NCI-H128 (cell line): ENCODE results near the gene TTC21A.

ENCODE experiments used
- DNase-seq: peaks from one replicate; lab custom pipeline; 2025; ENCODE audit not compliant: unreplicated experiment; lab: John Stamatoyannopoulos, UW

The TTC21A gene

DNA sequence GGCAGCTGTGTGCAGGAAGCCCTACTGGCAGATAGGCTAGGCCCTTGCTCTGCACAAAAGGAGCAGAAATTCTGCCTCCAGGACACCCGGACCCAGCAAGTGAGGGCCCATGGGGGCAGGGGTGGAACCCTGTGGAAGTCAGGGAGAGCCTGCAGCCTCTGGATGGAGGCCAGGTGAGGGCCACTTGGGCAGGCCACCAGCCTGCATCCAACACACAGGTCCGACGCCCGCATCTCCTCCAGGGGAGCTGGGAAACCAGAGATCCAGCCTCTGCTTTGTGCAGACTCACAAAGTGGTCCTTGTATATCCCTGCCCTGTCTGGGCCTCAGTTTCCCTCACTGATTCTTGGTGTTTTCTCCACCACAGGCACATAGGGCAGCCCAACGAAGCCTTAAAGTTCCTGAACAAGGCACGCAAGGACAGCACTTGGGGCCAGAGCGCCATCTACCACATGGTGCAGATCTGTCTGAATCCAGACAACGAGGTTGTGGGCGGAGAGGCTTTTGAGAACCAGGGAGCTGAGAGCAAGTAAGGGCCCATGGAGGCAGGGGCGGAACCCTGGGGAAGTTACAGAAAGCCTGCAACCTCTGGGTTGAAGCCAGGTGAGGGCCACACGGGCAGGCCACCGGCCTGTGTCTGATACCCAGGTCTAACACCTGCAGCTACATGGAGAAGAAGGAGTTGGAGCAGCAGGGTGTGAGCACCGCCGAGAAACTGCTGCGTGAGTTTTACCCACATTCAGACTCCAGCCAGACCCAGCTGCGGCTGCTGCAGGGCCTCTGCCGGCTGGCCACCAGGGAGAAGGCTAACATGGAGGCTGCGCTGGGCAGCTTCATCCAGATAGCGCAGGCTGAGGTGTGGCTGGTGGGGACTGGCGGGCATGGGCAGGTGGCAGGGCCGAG, 29.3 kb downstream of the TTC21A start:
- no peak for DNase-seq

GRCh38 chr3:39137435-39137936, 30.0 kb downstream of the TTC21A start:
- DNase-seq: no peak

GRCh38 chr3:39137991-39138803, 30.7 kb downstream of the TTC21A start:
- no peak for DNase-seq

DNA sequence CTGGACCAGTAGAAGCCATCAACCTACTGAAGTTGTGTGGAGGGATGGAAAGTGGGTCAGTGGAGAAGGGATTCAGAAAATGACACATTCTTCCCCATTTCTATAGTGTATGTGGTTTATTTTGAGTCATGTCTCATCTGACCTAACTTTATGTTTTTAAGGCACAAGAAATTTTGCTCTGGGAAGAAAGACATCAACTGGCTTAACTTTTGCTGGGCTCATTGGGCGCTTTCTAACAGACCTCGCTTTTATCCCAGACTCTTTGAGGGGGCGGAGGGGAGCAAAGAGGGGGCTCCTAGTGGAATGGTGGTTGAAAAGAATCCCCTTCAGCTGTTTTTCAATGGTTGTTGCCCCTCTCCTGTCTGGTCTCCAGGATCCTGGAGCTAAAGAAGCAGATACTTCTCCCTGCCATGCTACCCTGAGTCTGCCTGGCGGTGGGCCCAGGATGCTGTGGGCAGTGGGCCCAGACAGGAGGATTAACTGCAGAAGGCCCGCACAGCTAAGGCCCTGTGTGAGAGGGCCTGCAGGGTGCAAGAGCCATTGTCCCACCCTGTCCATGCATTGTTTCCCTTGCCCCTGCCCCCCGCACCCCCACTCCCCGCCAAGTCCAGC, 31.4 kb downstream of the TTC21A start:
- no peak for DNase-seq

GRCh38 chr3:39139442-39139841, 32.0 kb downstream of the TTC21A start:
- DNase-seq: no peak

DNA sequence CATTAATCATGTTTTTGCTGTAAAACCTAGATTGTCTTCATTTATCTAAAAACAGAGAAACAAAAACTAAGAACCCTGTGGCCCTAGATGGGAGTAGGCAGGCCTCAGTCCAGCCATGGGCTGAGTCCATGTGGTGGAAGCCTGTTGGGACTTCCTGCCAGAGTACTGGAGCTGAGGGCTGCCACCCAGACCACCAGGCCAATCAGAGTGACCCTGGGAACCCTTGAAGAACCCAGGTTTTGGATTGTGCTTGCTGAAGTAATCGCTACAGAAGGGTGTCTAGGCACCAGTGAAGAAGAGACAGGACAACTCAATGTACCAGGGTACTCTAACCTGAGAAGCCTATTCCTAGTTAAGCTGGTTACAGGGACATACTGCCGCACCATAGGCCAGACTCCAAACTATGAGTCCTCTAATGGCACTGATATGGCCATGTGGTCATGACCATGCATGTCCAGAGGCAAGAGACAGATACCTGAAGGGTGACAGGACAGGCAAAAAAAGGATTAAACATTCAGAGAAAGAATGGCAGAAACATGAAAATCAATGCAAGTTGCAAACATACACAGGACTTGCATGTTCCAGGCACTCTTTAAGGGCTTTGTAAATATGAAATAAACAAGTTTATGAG, 33.0 kb downstream of the TTC21A start:
- no peak for DNase-seq

- DNase-seq: no peak
Measured at GRCh38 chr3:39141171-39141995, 33.9 kb downstream of the TTC21A start.

DNA sequence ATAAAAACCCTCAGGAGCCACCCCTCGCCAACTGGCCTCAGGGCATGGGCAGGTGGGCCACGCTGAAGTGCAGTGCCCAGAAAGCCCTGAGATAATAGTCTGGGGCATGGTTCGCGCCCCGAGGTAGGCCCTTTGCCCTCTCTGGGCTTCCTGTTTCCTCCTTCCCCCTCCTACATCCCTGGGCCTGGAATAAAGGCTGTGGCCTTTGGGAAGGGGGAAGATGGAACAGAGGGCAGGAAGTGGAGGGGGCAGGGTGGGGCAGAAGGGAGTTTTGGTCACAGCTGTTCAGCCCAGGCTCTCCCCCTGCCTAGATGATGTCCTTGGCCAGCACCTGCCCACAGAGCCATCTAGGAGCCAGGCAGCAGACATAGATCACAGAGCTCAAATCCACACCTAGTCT, 34.6 kb downstream of the TTC21A start:
- DNase-seq: no peak

- DNase-seq: no peak
Measured at GRCh38 chr3:39143051-39143885, 35.8 kb downstream of the TTC21A start.

DNA sequence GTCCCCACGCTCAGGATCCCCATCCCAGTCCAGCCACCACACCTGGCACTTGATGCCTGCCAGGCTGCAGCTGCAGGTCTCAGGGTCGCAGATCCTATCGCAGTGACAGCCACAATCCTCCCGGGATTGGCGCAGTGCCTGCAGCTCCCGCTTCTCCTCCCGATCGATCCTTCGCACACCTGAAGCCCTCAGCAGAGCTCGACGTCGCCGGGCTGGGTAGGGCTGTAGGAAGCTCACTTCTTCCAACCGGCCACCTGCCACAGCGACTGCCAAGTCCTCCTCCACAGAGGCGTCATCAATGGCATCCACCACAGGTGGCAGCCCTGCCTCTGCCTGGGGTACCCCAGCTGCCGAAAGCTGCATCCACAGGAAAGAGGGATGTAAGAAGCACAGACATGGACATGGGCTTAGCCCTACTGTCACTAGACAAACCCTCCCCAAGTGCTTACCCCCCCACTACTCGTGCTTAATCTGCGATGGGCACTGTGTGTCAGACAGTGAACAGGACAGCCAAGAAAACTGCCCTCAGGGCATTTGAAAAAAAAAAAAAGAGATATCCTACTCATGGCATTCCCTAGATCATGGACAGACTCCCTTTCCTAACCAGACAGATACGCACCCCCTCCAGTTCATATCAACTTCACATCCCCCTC, 36.7 kb downstream of the TTC21A start:
- DNase-seq: no peak

- no peak for DNase-seq
Measured at GRCh38 chr3:39144748-39145380, 37.4 kb downstream of the TTC21A start.

- DNase-seq: no peak
Measured at GRCh38 chr3:39146083-39146501, 38.6 kb downstream of the TTC21A start.

DNA sequence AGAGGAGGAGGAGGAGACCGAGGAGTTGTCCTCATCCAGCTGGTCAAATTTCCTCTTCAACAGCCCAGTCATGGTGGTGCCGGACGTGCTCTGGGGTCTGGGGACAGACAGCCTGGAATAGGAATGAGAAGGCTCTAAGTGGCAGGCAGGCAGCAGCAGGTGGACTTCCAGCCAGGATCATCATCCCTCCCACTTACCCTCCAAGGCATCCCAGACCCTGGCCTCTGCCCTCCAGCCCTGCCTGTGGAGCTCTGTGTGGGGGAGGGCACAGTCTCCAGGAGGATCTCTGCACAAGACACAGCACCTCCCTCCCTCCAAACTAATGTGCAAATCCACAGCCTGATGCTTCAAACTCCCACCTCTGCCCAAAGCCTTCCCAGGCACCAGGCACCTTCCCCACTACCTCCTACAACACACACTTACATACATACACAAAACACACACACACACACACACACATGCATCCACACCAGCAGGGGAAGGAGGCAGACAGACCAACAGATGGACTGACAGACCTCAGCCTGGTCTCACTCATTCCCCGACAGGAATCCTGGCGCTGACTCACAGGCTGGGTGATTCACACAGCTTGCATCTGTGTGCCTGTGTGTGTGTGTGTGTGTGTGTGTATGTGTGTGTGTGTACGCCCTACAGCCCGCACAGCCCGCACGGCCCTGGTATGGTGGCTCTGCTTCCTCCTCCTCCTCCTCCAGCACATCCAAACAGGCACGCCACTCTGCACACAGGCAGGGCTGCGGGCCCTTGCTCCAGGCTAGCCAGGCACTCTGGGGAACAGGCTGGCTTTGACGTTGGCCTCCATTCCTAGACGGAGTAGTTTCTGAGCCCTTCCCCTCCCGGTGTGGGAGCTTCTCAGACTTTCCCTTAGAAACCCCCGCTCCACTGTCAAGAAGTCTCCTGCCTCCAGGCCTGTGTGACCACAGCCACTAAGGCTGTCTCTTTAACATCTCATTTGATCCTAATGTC, 39.4 kb downstream of the TTC21A start:
- no peak for DNase-seq

DNA sequence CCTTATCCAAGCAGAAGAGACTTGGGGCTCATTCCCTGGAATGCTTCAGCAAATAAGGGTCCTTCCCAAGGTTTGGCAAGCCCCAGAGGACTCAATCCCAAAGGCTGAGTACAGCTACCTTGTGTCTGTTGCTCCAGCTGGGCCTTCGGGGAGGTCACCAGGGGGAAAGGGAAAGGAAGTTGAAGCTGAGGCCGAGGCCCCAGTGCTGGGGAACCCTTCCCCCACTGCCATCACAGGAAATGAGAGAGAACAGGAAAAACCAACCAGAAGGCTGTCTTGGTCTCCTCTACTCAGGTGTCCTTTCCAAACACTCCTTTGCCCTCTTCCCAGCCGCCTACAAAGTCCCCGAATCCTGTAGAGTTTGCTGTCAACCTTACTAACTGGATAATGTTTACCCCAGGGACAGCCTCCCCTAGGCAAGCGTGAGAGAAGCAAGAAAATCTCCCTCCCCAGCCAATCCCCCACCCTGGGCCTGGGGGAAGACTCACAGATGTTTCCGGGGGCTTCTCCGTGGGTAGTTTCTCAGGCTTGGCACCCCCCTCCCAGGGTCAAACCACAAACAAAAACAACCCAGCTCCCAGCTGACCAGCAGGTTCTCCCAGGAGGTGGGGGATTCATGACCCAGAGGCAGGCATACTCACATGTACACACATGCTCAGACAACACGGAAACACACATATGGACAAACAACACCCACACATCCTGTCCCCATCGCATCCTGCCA, 40.4 kb downstream of the TTC21A start:
- DNase-seq: no peak

DNA sequence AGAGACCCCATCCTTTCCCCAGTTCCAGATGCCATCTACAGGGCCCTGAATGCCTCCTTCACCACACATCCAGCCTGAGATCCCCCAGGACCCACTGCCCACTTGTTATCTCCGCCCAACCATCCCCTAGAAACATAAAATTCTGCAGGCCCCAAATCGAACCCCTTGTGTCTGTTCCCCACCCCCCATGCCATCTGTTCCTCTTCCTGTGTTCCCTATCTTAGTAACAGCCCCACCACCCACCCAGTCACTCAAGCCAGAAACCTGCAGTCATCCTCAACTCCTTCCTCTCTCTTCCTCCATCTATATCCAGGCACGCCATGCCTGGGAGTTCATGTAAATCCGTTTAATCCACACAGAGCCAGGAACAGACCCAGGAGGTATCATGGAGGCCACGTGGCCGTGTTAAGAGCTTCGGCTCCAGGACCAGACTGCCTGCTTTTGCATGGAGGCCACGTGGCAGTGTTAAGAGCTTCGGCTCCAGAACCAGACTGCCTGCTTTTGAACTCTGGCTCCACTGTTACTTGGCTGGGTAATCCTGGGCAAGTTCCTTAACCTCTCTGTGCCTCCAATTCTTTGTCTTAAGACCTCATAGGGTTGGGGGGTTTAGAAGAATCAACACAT, 41.1 kb downstream of the TTC21A start:
- DNase-seq: no peak

DNA sequence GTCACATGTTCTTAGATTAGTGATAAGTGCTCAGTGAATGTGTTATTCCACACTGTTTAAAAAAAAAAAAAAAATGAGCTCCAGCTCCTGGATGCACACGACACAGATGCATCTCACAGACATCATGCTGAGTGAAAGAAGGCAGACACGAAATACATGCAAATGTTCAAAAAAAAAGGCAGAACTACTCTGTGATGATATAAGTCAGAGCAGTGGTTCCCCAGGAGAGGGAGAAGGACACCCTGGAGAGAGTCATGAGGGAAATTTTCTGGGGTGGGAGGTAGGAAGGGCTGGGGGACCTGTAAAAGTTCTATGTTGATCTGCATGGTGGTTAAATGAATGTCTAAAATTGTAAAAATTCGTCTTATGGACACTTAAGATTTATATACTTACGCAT, 41.6 kb downstream of the TTC21A start:
- DNase-seq: no peak
